GM21367 (cell line): ENCODE measurements around the gene NFATC2.
"Not testable (repeated sequence)": the region's sequence is repeated elsewhere in the genome, so short reads cannot be mapped to it uniquely, and the experiment has no call there.

Experiments
- ATAC-seq: cut with Tn5 transposase; IDR thresholded peaks from one replicate; pipeline ENCODE4 v1.9.1; 2021; ENCODE audit not compliant: unreplicated experiment

NFATC2 gene

GRCh38 chr20:51541189-51542032, 1.1 kb downstream of the NFATC2 start:
- ATAC-seq: peak; percentile 36

GRCh38 chr20:51540580-51540979, 1.9 kb downstream of the NFATC2 start:
- no peak for ATAC-seq

- not testable (repeated sequence) for ATAC-seq
These were observed 2.4 kb downstream of the NFATC2 start for GRCh38 chr20:51540074-51540473.

GRCh38 chr20:51536116-51537069, 6.1 kb downstream of the NFATC2 start:
- no peak for ATAC-seq

GRCh38 chr20:51535674-51536073, 6.8 kb downstream of the NFATC2 start:
- no peak for ATAC-seq

GRCh38 chr20:51535075-51535386, 7.5 kb downstream of the NFATC2 start:
- ATAC-seq: no peak

GRCh38 chr20:51533291-51534172, 9.0 kb downstream of the NFATC2 start:
- ATAC-seq: no peak

- ATAC-seq: no peak
These were observed 9.8 kb downstream of the NFATC2 start for GRCh38 chr20:51532577-51533191.

GRCh38 chr20:51531712-51532456, 10.6 kb downstream of the NFATC2 start:
- ATAC-seq: no peak

GRCh38 chr20:51531141-51531710, 11.3 kb downstream of the NFATC2 start:
- peak; percentile 55 for ATAC-seq

GRCh38 chr20:51529758-51530157, 12.8 kb downstream of the NFATC2 start:
- no peak for ATAC-seq

- no peak for ATAC-seq
These were observed 13.3 kb downstream of the NFATC2 start for GRCh38 chr20:51529081-51529681.

- ATAC-seq: peak; percentile 34
These were observed 14.1 kb downstream of the NFATC2 start for GRCh38 chr20:51528263-51529027.

- ATAC-seq: no peak
These were observed 15.8 kb downstream of the NFATC2 start for GRCh38 chr20:51526754-51527153.

GRCh38 chr20:51526106-51526470, 16.4 kb downstream of the NFATC2 start:
- ATAC-seq: no peak

GRCh38 chr20:51525241-51526105, 17.0 kb downstream of the NFATC2 start:
- no peak for ATAC-seq

- no peak for ATAC-seq
These were observed 19.1 kb downstream of the NFATC2 start for GRCh38 chr20:51523276-51524013.
